Panc1 (cell line): ENCODE results near the gene OPN4.

Experiments used
- TCF7L2 ChIP-seq: IDR thresholded peaks from 2 replicates; pipeline ENCODE4 v1.6.1; 2011; ENCODE audit warnings: mild to moderate bottlenecking, low read depth, low read length, inconsistent platforms
- TF ChIP-seq, protein P1 (sequence below): fragments of 450-650 bp; IDR thresholded peaks from 2 replicates; pipeline ENCODE4 v1.5.1; 2017; ENCODE audit warnings: mild to moderate bottlenecking

DNA sequence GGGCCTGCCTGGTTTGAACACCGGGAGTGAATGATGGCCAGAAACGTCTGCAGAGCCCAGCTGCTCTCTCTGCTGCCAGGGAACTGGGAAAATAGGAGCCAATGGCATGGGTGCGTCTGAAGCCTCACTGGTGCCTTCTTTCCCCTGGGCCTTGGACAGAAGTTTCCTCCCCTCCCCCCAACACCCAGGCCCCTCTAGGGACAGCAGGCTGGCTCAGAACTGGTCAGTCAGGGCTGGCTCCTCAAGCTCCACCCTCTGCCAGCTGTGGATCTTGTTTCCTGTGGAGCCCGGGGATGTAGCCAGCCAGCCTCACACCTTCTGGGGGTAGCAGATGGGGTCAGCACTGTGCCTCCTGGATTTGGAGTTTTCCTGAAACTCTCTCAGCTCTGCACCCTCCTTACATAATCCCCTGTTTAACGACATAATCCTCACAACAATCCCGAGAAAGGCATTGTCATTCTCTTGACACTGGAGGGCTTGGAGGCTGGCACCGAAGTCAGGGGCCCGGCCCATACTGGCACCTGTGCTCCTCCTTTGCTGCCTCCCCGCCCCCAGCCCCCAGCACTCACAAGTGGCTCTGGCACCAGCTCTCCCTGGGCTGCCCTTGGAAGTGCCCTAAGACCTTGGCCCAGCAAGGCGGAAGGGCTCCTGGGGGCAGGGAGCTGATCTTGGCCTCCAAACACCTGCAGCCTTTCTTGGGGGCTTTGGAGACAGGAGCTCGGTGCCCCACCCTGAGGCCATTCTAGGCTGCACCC lies 19.7 kb downstream of the OPN4 start:
- no peak for TF ChIP-seq TCF7L2
- TF ChIP-seq, protein P1, sequence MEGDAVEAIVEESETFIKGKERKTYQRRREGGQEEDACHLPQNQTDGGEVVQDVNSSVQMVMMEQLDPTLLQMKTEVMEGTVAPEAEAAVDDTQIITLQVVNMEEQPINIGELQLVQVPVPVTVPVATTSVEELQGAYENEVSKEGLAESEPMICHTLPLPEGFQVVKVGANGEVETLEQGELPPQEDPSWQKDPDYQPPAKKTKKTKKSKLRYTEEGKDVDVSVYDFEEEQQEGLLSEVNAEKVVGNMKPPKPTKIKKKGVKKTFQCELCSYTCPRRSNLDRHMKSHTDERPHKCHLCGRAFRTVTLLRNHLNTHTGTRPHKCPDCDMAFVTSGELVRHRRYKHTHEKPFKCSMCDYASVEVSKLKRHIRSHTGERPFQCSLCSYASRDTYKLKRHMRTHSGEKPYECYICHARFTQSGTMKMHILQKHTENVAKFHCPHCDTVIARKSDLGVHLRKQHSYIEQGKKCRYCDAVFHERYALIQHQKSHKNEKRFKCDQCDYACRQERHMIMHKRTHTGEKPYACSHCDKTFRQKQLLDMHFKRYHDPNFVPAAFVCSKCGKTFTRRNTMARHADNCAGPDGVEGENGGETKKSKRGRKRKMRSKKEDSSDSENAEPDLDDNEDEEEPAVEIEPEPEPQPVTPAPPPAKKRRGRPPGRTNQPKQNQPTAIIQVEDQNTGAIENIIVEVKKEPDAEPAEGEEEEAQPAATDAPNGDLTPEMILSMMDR = no peak
